ENCODE measurements around the gene TIPARP.
"Not testable (repeated sequence)": the region's sequence is repeated elsewhere in the genome, so short reads cannot be mapped to it uniquely, and the experiment has no call there.

The TIPARP gene

GRCh38 chr3:156731813-156732212 is 57.4 kb downstream of the TIPARP start:
- H3K27me3 ChIP-seq, result peaks cover 9% of the 10 kb centered on the region; the same call in 1 of the 2 replicates
- H3K4me1 ChIP-seq, result no peaks in the 10 kb centered on the region
- H3K9me3 ChIP-seq, result no peaks in the 10 kb centered on the region
- no peak for DNase-seq
- no peak overlapping the region for H3K4me3 ChIP-seq (ENCODE audit: low read depth, low read length)
- no peak for TF ChIP-seq CTCF (IDR thresholded peaks at IDR 0.05; ENCODE audit: low read depth, low read length)
- no peaks in the 10 kb centered on the region for H3K36me3 ChIP-seq

- Histone ChIP-seq H3K9me3 (no peaks in the 10 kb centered on the region), H3K4me1 (no peaks in the 10 kb centered on the region), H3K27me3 (peaks cover 9% of the 10 kb centered on the region; the same call in 1 of the 2 replicates), H3K4me3 (ENCODE audit: low read depth, low read length) (no peak overlapping the region), H3K36me3 (no peaks in the 10 kb centered on the region)
- DNase-seq, result no peak
- no peak for TF ChIP-seq CTCF (IDR thresholded peaks at IDR 0.05; ENCODE audit: low read depth, low read length)
Observed at GRCh38 chr3:156732261-156732660, 57.9 kb downstream of the TIPARP start.

DNA sequence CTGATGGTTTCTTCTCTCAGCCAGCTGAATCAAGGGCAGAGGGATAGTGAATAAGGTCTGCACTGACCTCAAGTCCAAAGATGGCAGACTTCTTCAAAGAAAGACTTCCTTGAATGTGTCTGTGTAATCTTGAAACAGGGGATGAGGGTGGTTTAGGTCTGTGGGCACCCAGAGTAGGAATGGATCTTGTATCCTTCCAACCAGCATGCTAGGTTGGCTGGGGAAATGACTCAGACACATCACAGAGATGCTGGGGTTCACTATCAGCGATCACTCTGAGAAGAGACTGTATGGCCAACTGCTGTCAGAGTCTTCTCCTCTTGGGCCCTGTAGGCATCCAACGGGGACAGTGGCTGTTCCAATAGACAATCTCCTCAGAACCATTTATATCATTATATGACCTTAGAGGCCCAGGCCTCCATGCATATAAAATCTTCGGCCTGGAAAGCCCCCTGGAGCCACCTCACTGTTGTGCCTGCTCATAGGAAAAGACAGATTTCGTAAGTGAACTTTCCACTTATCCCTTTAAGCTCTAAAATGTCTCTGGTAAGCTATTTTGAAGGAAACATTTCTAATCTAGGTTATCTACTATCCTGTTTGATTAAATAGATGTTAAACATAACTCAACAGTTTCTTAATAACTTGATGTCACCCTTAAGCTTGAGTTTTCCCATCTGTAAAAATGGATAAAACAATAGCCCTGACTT is 58.5 kb downstream of the TIPARP start:
- H3K36me3 ChIP-seq, result no peaks in the 10 kb centered on the region
- H3K4me1 ChIP-seq, result no peaks in the 10 kb centered on the region
- H3K27me3 ChIP-seq, result peaks cover 9% of the 10 kb centered on the region; the same call in 1 of the 2 replicates
- H3K4me3 ChIP-seq (ENCODE audit: low read depth, low read length), result no peak overlapping the region
- TF ChIP-seq CTCF (IDR thresholded peaks at IDR 0.05; ENCODE audit: low read depth, low read length), result no peak
- DNase-seq, result no peak
- H3K9me3 ChIP-seq, result no peaks in the 10 kb centered on the region

DNA sequence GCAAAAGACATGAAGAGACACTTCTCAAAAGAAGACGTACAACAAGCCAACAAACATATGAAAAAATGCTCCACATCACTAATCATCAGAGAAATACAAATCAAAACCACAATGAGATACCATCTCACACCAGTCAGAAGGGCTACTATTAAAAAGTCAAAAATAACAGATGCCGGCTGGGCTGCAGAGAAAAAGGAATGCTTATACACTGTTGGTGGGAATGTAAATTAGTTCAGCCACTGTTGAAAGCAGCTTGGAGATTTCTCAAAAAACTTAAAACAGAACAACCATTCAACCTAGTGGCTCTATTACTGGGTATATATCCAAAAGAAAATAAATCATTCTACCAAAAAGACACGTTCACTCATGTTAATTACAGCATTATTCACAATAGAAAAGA is 60.3 kb downstream of the TIPARP start:
- H3K27me3 ChIP-seq; DNase-seq; H3K4me3 ChIP-seq (ENCODE audit: low read depth, low read length); H3K9me3 ChIP-seq; H3K4me1 ChIP-seq; H3K36me3 ChIP-seq: not testable (repeated sequence)

DNA sequence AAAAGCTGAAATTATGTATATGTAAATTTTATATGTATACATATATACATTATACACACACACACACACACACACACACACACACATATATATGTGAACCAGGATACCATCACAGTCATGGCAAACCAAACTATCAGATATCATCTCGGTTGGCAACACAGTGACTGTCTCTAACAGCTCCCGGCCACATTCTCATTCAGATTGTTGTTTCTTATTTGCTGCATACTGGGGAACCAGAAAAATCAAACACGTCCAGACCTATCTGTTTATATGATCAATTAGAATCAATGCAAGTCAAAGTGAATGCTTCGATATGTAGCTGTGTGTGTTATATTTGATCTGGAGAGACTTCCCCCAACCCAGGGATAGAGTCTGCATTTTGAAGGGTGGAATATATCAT is 61.1 kb downstream of the TIPARP start:
- Histone ChIP-seq H3K9me3 (no peaks in the 10 kb centered on the region), H3K36me3 (no peaks in the 10 kb centered on the region), H3K4me1 (no peaks in the 10 kb centered on the region), H3K27me3 (peaks cover 4% of the 10 kb centered on the region; the same call in 1 of the 2 replicates), H3K4me3 (ENCODE audit: low read depth, low read length) (no peak overlapping the region)
- DNase-seq, result no peak
- TF ChIP-seq CTCF (IDR thresholded peaks at IDR 0.05; ENCODE audit: low read depth, low read length), result no peak

DNA sequence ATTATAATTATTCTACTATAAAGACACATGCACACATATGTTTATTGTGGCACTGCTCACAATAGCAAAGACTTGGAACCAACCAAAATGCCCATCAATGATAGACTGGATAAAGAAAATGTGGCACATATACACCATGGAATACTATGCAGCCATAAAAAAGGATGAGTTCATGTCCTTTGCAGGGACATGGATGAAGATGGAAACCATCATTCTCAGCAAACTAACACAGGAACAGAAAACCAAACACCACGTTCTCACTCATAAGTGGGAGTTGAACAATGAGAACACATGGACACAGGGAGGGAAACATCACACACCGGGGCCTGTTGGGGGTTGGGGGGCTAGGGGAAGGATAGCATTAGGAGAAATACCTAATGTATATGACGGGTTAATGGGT is 62.7 kb downstream of the TIPARP start:
- not testable (repeated sequence) for DNase-seq; H3K9me3 ChIP-seq; H3K27me3 ChIP-seq; H3K4me3 ChIP-seq (ENCODE audit: low read depth, low read length); H3K4me1 ChIP-seq; H3K36me3 ChIP-seq

DNA sequence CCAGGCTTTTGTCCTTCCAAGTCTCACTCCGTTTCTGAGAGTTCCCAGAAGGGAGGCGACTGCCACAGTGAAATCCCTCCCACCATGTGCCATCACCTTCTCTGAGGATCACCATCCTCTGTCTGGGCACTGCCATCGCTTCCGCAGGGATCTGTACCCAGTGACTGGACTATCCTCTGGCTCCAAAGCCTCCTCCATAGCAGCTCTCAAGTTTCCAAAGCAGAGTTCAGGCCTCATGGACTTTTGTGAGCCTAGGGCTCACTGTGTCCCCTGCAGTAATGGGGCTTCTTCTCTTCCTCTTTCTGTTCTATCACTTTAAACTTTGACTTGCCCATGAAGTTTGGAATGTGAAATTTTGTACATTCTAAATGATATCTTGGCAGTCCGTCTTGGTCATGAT is 63.9 kb downstream of the TIPARP start:
- no peaks in the 10 kb centered on the region; the same call in 1 of the 2 replicates for H3K27me3 ChIP-seq
- no peaks in the 10 kb centered on the region for H3K36me3 ChIP-seq
- H3K4me1 ChIP-seq, result no peaks in the 10 kb centered on the region
- H3K4me3 ChIP-seq (ENCODE audit: low read depth, low read length), result no peak overlapping the region
- H3K9me3 ChIP-seq, result no peaks in the 10 kb centered on the region
- TF ChIP-seq CTCF (IDR thresholded peaks at IDR 0.05; ENCODE audit: low read depth, low read length), result no peak
- no peak for DNase-seq

Measured in BE2C (cell line).